Activated CD4-positive, CD25-positive, alpha-beta regulatory T cell treated with anti-CD3 and anti-CD28 coated beads, Interleukin-2, amount 50 U/mL, for 16 hours (primary cell): ENCODE results near the gene TMPRSS9.

Experiments
- DNase-seq: peaks from one replicate; pipeline ENCODE4 v3.0.0-alpha.2; 2020; ENCODE audit warnings: low read depth, low spot score

Gene TMPRSS9

DNA sequence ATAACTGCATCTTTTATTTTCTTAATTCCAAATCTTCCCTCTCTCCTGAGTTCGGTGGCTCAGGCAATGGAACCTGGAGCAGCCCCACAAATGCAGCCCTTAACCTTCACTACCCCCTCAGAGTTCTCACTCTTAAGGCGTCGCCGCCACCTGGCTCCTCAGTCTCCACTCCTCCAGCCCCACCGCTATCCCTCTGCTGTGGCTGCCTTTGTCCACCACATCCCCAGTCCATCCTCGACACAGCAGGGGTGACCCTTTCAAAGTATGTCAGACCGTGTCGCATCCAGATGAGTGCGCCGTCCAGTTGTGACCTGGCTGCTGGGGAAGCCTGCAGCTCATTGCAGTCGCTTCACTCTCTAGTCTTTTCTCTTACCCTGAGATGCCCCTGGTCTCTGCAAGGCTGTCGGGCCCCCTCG lies 30.6 kb upstream of the TMPRSS9 start:
- no peak for DNase-seq

DNA sequence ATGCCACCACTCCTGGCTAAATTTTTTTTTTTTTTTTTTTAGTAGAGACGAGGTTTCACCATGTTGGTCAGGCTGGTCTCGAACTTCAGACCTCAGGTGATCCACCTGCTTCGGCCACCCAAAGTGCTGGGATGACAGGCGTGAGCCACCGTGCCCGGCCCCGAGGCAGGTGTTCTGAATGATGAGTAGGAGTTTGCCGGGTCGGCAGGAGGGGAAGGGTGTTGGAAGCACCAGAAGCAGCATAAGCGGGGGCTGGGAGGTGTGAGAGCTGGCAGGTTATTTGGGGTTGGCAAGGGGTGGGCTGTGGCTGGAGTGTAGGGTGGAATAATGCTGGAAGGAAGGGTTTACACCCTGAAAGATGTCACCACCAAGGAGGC lies 29.8 kb upstream of the TMPRSS9 start:
- DNase-seq = no peak

DNA sequence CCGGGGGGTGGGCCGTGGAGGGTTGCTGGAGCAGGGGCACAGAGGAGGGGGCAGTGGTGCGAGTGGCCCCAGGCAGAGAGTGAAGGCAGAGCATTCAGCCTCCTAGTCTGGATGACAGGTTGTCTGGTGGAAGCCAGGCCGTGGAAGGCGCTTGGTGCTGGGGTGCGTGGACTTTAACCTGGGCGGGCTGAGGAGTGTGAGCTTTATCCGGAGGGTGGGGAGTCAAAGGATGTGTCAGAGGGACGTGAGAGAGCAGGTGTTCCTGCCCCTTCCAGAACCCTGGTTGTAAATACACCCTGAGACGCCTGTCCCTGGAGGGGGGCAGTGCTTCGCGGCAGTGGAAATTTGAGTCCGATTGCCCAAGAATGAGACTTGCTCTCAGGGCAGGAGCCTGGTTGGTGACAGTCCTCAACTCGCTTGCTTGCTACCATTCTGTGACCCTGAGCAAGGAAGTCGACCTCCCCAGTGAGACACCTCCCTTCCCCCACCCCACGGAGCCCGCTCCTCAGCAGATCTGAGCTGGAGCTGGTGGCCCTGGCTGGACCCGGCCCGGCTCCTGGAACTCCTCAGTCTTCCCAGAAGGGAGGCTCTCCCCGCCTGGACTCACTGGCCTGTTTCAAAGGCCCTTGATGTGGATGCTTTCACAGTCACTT lies 29.3 kb upstream of the TMPRSS9 start:
- DNase-seq = no peak

DNA sequence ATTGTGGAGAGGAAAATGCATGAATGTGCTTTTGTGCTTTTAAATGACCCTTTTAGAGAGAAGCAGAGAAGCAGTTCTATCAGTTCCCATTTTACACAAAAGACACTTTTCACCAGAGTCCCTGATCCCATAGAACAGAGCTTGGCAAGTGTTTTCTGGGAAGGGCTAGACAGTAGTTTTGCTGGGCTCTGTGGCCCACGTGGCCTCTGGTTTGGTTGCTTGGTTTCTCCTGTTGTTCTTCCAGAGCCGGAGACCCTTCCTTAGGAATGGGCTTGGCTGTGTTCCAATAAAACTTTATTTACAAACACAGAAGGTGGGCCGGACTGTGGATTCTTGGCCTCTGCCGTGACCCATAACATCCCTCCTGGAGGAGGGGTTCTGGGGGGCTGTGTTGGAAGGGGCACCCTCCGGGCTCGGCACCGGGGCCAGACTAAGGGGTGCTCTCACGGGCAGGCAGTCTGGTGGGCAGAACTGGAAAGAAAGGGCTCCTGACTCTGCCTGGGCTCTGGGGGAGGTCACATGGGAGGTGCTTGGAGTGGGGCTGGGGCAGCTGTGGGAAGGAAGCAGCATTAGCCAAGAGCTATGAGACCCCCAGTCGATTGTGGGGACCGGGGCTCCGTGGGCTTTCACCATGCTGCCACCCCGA lies 28.3 kb upstream of the TMPRSS9 start:
- DNase-seq = no peak

DNA sequence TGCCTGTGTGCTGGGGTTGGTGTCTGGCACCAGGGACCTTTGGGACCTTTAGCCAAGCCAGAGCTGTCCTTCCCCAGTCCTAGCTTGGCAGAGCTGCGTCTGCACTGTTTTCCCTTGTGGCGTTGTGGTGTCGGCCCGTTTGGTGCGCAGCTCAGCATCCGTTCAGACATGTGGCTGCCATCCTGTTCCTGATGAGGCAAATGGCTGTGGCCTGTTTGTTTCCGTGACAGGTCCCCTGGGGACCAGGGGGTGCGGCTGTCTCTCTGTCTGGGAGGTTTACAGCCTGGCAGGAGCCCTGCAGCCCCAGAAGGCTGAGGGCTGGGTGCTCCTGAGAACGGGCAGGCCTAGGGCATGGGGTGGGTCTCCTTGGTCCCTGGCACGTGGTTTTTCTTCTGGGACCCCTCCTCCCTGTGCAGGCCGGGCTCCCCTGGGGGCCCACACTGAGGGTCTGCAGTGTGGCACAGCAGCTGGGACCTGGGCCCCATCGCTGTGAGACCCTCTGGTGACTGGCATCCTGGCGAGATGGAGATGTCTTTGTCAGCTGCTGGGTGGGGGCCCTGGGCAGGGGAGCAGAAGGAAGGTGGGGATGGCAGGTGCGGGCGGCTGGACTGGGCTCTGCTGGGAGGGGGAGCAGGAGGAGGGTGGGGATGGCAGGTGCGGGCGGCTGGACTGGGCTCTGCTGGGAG lies 27.6 kb upstream of the TMPRSS9 start:
- no peak for DNase-seq

DNA sequence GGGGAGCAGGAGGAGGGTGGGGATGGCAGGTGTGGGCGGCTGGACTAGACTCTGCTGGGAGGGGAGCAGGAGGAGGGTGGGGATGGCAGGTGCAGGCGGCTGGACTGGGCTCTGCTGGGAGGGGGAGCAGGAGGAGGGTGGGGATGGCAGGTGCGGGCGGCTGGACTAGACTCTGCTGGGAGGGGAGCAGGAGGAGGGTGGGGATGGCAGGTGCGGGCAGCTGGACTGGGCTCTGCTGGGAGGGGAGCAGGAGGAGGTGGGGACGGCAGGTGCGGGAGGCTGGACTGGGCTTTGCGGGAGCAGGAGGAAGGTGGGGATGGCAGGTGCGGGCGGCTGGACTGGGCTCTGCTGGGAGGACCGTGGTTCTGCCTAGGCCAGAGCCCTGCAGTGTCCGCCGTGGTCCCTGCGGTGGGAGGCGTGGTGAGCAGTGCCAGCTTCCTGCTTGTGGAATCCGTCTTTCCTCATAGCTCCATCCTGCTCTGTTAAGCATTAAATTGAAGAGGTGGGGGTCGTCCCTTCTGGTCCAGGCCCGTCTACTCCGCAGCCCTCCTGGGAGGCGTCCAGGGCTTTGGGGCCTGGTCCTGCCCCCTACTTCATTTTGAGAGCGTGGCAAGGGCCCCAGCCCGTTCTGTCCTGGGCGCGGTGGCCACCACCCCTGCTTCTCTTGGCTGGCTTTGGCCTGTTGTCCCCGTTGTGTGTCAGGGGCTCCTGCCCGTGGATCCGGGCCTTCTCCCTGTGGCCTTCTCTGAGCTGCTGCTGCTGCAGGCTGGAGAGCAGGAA lies 26.8 kb upstream of the TMPRSS9 start:
- DNase-seq = no peak

DNA sequence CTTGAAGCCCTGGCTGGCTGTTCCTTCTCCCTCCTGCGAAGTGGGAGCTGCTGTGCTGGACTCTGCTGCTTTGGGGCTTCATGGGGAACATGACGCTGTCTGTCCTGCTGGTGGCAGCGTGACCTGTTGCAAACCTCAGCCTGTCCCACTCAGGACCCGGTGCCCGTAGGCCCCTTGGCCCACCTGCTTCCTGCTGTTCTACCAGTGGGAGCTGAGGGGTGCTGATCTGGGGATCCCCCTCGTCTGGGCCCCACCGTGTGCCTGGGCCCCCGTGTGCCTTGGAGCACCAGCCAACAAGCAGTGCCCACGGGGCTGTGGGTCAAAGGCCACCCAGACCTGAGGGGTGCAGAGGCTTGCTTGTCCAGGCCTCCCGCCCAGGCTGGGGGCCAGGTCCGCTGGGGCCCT lies 26.3 kb upstream of the TMPRSS9 start:
- DNase-seq = no peak

DNA sequence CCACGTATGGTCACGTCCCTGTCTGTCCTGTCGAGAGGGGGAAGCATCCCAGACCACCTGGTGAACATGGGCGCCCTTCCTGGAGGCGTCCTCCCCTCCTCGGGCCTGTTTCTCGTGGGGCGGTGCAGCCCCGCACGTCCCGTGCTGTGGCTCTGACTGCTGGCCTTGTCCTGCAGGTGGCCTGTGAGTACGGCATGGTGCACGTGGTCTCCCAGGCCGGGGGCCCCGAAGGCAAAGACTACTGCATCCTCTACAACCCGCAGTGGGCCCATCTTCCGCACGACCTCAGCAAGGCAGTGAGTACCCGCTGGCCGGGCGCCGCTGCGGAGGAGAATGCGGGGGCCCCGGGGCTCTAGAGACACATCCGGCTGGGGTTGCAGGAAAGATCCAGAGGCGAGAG lies 25.6 kb upstream of the TMPRSS9 start:
- DNase-seq = no peak

DNA sequence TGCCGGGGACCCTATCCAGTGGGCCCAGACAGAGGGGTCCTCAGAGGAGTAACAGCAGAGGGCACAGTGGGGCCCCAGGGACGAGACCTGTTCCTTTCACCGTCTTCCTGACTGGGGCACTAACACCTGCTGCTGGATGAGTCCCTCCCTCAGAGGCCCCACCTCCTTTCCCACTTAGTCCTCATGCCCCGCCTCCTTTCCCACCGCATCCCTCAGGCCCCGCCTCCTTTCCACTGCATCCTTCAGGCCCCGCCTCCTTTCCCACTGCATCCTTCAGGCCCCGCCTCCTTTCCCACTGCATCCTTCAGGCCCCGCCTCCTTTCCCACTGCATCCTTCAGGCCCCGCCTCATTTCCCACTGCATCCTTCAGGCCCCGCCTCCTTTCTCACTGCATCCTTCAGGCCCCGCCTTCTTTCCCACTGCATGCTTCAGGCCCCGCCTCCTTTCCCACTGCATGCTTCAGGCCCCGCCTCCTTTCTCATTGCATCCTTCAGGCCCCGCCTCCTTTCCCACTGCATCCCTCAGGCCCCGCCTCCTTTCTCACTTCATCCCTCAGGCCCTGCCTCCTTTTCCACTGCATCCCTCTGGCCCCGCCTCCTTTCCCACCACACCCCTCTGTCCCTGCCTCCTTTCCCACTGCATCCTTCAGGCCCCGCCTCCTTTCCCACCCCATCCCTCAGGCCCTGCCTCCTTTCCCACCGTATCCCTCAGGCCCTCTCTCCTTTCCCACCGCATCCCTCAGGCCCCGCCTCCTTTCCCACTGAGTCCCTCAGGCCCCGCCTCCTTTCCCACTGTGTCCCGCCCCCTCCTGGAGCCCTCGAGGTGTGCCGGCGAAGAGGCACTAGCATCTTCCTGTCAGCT lies 24.8 kb upstream of the TMPRSS9 start:
- no peak for DNase-seq

DNA sequence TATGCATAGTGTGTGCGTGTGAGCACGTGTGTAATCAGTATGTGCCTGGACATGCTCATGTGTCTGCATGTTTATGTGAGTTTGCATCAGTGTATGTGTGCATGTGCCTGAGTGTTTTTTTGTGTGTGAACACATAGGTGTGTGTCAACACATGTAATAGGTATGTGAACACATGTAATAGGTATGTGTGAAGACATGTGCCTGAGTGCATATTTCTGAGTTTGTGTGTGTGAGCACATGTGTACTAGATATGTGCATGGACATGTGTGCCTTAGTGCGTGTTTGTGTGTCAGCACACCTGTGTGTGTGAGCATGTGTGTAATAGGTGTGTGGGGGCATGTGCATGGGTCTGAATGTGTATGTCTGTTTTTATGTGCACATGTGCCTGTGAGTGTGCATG lies 24.2 kb upstream of the TMPRSS9 start:
- DNase-seq = no peak

DNA sequence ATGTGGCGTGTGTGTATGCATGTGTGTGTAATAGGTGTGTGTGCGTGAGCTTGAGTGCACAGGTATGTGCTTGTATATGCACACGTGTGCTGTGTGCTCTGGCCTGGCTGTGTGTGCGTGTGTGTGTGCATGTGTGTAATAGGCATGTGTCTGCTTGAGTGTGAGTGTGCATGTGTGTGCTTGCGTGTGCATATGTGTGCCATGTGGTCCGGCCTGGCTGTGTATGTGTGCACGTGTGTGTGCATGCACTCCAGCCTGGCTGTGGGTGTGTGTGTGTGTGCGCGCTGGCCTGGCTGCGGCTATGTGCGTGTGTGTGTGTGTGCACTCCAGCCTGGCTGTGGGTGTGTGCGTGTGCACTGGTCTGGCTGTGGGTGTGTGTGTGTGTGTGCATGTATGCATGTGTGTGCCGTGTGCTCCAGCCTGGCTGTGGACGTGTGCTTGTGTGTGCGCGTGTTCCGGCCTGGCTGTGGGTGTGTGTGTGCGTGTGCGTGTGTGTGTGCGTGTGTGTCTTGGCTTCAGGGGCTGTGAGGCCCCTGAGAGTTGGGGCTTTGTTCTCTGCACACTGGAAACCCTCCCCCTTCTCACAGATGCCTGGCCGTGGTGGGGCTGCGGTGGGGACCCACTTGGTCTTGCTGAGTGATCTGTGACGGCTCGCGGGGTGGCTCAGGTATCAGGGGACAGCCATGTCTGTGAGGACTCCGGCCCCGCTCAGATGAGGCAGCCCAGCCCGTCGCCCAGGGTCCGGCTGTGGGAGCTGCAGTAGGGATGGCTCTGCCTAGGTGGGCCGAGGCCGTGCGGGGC lies 23.3 kb upstream of the TMPRSS9 start:
- no peak for DNase-seq

DNA sequence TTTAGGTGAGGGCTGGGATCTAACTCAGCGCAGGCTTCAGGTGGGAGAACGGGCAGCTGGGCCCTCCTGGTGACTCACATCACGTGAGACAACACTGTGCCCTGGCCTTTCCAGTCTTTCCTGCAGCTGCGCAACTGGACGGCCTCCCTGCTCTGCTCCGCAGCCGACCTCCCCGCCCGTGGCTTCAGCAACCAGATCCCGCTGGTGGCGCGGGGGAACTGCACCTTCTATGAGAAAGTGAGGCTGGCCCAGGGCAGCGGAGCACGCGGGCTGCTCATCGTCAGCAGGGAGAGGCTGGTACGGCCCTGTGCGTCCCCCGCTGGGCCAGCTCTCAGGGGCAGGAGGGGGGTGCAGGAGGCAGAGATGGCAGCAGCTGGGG lies 22.7 kb upstream of the TMPRSS9 start:
- DNase-seq = no peak

DNA sequence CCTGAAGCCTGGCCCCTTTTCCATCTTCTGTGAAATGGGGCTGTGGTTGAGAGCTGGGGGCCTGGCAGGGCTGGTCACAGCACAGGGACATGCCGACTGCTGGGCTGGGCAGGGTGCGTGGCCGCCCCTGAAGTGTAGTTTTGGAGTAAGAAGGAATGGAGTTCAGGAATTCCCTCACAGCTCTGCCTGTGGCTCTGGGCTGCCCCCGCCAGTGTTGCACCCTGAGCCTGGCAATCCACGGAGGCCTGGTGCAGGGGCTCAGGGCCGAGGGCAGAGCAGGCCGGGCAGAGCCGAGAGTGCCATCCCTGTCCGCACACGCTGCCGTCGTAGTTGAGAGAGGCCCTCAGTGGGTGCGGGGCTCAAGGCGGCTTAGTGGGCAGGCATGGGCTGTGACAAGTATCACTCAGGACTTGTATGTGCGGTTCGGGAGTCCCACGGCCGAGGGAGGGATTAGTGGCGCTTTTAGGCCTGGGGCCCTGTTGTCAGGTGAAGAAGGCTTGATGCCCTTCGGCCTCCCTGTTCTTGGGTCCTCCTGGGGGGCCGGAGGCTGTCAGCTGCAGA lies 21.9 kb upstream of the TMPRSS9 start:
- DNase-seq = no peak

DNA sequence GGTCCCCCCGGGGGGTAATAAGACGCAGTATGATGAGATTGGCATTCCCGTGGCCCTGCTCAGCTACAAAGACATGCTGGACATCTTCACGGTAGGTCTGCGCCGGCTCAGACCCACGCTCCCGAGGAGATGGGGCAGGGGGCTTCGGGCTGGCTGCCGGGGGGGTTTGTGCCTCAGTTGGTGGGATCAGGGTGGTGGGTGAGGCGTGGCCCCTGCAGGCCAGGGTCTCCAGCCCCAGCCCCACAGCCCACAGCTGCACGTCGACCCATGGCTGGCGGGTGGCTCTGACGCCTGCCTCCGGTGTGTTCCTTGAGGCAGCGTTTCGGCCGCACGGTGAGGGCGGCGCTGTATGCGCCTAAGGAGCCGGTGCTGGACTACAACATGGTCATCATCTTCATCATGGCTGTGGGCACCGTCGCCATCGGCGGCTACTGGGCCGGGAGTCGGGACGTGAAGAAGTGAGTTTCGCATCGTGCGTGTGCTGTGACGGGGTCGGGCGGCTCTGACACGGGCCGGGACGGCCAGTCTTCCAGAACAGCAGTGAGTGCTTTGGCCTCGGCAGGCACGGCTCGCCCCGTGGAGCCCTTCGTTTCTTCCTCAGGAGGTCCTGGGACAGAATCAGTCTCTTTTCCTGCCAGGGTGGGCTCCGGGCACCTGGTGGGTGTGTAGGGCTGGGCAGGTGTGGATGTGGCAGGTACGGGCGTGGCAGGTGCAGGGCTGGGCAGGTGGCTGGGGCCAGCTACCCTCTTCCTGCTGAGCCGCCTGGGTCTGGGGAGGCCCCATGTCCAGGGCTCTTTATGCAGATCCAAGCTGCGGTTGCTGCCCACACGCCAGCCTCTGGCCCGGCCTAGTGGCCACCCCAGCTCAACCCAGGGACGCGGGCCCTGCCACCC lies 21.1 kb upstream of the TMPRSS9 start:
- no peak for DNase-seq

DNA sequence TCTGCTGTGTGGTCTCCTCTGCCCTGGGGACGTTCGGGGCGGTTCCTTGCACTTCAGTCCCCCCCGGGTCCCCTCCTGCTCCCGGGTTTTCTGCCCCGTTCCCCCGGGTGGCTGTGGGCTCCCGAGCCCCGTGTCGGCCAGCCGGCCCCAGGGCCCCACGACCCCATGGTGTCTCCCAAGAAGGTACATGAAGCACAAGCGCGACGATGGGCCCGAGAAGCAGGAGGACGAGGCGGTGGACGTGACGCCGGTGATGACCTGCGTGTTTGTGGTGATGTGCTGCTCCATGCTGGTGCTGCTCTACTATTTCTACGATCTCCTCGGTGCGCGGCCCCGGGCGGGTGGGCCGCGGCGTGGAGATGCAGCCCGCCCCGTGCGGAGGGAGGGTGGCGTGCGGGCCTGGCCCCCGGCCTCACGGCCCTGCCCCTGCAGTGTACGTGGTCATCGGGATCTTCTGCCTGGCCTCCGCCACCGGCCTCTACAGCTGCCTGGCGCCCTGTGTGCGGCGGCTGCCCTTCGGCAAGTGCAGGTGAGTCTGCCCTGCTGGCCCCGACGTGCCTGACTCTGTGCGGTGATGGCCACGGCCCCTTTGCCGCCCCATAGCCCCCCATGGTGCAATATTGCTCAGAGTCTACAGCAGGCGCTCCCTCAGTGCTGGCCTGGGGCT lies 20.3 kb upstream of the TMPRSS9 start:
- DNase-seq = no peak

DNA sequence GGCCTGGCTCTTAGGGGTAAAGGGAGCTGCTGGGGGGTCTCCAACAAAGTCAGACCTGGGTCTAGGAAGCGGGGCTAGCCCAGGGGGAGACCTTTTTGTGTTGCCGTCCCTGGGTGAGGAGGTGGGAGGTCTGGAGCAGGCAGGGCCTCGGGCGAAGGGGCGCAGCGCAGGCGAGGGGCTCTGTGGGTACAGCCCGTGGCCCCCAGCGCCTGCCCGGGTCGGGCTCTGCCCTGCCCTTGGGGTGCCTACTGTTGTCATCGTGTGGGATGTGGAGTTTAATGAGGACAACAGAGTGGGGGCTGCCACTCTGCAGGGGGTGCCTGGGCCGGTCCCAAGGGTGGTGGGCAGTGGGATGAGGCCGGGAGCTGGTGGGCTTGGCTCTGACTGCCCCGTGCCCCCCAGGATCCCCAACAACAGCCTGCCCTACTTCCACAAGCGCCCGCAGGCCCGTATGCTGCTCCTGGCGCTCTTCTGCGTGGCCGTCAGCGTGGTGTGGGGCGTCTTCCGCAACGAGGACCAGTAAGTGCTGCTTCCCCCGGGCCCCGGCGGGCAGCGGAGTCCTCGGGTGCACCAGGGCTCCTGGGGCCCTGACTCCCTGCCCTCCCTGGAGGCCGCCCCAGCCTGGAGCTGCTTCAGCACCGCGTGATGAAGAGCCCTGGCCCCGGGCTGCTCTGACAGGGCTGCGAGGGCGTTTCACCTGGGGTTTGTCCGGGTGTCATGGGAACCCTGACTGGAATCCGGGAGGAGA lies 19.4 kb upstream of the TMPRSS9 start:
- no peak for DNase-seq

DNA sequence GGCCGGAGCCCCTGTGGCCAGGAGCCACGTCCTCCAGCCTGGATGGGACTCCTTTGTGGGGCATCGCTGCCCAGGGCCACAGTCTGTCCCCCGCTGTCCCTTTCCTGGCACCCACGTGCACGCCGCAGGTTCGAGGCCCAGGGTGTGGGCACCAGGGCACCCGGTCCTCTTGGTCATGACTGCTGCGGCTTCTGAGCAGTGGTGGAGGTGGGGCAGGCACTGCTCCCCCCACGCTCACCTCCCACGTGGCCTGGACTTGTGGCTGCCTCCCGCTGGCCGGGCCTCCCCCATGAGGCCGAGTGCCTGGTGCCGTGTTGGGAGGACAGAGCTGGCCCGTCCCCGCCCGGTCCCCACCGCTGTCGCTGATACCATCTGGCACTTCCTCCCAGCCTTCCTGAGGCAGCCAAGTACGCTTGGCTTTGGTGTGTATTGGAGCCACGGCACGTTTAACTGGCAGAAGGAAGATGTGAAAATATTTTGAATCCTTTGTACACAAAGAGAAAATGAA lies 18.8 kb upstream of the TMPRSS9 start:
- DNase-seq = no peak

DNA sequence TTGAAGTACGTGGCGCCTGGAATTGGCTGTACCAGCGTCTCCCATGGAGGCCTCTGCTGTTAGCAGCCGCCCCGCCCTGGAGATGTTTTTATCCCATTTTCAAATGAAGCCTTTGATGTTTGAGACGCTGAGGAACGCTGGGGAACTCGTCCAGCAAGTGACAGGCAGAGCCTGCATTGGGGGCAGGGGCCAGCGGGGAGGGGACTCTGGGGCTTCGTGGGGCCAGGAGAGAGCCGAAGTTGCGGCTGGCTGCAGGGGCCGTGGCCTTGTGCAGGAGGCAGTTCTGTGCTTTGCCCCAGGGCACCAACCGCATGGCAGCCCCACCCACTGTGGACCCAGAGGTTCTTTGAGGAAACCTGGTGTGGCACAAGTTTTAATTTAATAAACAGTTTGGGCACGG lies 18.1 kb upstream of the TMPRSS9 start:
- no peak for DNase-seq
